DOHH2 (cell line): ENCODE results near the gene NUTM2D.
"Not testable (repeated sequence)": the region's sequence is repeated elsewhere in the genome, so short reads cannot be mapped to it uniquely, and the experiment has no call there.

Source experiments
- H3F3A ChIP-seq: fragments of 200-600 bp; sonication (generic), shearing (Covaris generic); 2 replicates; pipeline ENCODE4 v1.6.0; 2016; ENCODE audit warnings: antibody characterized with exemption, mild to moderate bottlenecking; ENCODE audit not compliant: control insufficient read depth, insufficient read depth
- H3K27ac ChIP-seq: fragments of 200-600 bp; sonication (generic); 2 replicates; pipeline ENCODE4 v1.5.1; 2014; ENCODE audit warnings: low read depth, mild to moderate bottlenecking, low read length, moderate library complexity
- H3K27me3 ChIP-seq: fragments of 200-600 bp; sonication (generic); 2 replicates; pipeline ENCODE4 v1.6.1; 2014; ENCODE audit warnings: mild to moderate bottlenecking, low read length, mixed read lengths; ENCODE audit not compliant: control insufficient read depth
- H3K36me3 ChIP-seq: fragments of 200-600 bp; sonication (generic); 2 replicates; pipeline ENCODE4 v1.6.1; 2014; ENCODE audit warnings: mild to moderate bottlenecking, low read length, moderate library complexity, mixed read lengths; ENCODE audit not compliant: control insufficient read depth
- H3K4me1 ChIP-seq: fragments of 200-600 bp; sonication (generic); 2 replicates; pipeline ENCODE4 v1.6.1; 2014; ENCODE audit warnings: mild to moderate bottlenecking, low read length, mixed read lengths; ENCODE audit not compliant: control insufficient read depth
- H3K4me2 ChIP-seq: fragments of 200-600 bp; sonication (generic); 2 replicates; pipeline ENCODE4 v1.6.0; 2014; ENCODE audit warnings: mild to moderate bottlenecking, low read length, moderate library complexity
- H3K4me3 ChIP-seq: fragments of 200-600 bp; sonication (generic); 2 replicates; pipeline ENCODE4 v1.5.1; 2014; ENCODE audit warnings: mild to moderate bottlenecking, low read length, mixed read lengths
- H3K79me2 ChIP-seq: fragments of 200-600 bp; sonication (generic); 2 replicates; pipeline ENCODE4 v1.6.1; 2014; ENCODE audit warnings: mild to moderate bottlenecking, low read length, mixed read lengths; ENCODE audit not compliant: control insufficient read depth
- H3K9me2 ChIP-seq: fragments of 200-600 bp; sonication (generic); replicated peaks from 2 replicates; pipeline ENCODE4 v1.6.1; 2014; ENCODE audit warnings: mild to moderate bottlenecking, low read length, mixed read lengths; ENCODE audit not compliant: control insufficient read depth
- H3K9me3 ChIP-seq: fragments of 200-600 bp; sonication (generic); 2 replicates; pipeline ENCODE4 v1.6.1; 2014; ENCODE audit warnings: antibody characterized with exemption, low read length, mixed read lengths; ENCODE audit not compliant: control insufficient read depth, insufficient read depth
- H4K20me1 ChIP-seq: fragments of 200-600 bp; sonication (generic); 2 replicates; pipeline ENCODE4 v1.6.0; 2014; ENCODE audit warnings: low read depth, mild to moderate bottlenecking, antibody characterized with exemption, low read length, moderate library complexity; ENCODE audit not compliant: control insufficient read depth, insufficient read depth

NUTM2D gene, protein sequence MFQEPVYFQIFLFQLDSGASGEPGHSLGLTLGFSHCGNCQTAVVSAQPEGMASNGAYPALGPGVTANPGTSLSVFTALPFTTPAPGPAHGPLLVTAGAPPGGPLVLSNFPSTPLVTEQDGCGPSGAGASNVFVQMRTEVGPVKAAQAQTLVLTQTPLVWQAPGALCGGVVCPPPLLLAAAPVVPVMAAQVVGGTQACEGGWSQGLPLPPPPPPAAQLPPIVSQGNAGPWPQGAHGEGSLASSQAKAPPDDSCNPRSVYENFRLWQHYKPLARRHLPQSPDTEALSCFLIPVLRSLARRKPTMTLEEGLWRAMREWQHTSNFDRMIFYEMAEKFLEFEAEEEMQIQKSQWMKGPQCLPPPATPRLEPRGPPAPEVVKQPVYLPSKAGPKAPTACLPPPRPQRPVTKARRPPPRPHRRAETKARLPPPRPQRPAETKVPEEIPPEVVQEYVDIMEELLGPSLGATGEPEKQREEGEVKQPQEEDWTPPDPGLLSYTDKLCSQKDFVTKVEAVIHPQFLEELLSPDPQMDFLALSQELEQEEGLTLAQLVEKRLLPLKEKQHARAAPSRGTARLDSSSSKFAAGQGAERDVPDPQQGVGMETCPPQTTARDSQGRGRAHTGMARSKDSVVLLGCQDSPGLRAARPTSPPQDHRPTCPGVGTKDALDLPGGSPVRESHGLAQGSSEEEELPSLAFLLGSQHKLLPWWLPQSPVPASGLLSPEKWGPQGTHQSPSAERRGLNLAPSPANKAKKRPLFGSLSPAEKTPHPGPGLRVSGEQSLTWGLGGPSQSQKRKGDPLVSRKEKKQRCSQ

DNA sequence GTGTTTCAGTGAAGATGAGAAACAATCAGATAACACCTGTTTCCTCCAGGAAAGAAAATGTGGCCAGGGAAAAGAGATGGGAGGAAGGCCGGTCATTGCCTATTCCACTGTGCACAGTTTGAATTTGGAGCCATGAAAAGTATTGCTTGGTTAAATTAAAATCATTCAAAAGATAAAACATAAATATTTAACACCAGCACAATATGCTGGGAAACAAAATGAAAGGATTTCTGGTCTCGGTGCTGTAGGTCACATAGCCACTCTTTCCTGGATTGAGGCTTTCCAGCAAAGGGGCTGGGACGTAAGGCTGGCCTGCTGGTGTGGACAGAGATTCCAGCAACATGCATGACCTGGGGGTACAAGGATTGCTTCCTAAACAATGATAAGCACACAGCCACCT is at the start of gene NUTM2D:
Gene NUTM2D, plus strand, starts transcription at position 301 of the 400 bp plus-strand sequence. CDS start 522 bp downstream, outside the sequence.
- not testable (repeated sequence) for H3K27ac ChIP-seq, H4K20me1 ChIP-seq, H3K4me1 ChIP-seq, H3K4me2 ChIP-seq, H3K4me3 ChIP-seq, H3F3A ChIP-seq, H3K36me3 ChIP-seq, H3K9me2 ChIP-seq, H3K9me3 ChIP-seq, H3K27me3 ChIP-seq, H3K79me2 ChIP-seq

DNA sequence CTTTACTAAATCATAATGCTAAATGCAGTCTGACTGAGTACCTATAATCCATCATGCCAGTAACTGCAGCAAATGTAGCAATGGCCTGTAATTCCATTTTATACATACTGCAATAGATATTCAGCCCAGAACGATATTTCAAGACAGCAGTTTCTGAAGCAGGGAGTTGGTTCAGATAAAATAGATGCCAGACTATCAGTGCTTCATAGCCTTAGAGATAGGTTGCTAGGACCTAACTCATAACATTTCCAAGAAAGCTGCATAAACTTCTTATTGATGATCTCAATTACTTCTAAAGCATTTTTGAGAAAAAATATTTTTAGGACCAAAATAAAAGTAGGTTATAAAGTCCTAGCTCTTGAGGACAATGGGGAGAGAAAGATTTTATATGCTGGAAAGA is 48.8 kb upstream of the NUTM2D start:
- H3K4me2 ChIP-seq, H3K79me2 ChIP-seq, H3K9me3 ChIP-seq, H4K20me1 ChIP-seq, H3K36me3 ChIP-seq, H3K4me3 ChIP-seq, H3K27me3 ChIP-seq, H3F3A ChIP-seq, H3K9me2 ChIP-seq, H3K27ac ChIP-seq, H3K4me1 ChIP-seq: not testable (repeated sequence)

DNA sequence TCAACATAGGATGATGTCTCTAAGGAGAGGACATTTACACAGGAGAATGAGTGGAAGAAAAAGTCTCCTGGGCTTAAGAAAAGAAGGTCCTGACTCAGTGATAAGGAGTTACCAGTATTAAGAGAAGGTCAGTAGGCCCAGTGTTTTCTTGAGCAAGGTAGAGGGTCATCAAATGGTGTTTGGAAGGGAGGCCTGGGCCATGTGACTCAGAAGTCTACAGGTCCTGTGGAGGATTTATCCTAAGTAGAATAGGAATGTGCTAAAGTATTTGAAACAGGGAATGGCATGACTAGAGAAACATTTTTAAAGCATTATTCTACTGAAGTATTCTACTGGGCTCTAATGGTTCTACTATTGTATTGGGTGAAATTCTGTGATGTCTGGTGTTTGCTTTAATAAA is 47.9 kb upstream of the NUTM2D start:
- not testable (repeated sequence) for H3K9me2 ChIP-seq, H3F3A ChIP-seq, H3K4me3 ChIP-seq, H3K27me3 ChIP-seq, H3K79me2 ChIP-seq, H3K27ac ChIP-seq, H4K20me1 ChIP-seq, H3K36me3 ChIP-seq, H3K4me1 ChIP-seq, H3K4me2 ChIP-seq, H3K9me3 ChIP-seq

DNA sequence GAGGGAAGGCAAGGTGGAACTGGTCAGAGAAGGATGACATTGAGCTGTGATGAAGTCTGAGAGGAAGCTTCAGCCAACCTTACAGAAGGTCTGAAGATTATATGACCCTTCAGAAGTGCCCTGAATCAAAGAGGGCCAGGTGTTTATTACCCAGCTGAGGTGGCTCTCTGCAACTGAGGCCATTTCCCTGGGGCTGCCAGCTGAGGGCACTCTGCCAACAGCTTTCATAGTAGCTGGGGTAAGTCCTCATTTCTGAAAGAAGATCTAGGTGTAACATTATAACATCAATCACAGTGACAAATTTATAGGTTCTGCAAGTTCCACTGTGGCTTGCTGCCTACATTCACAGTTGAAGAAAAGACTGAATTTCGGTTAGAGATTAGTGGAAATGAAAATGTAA is 46.0 kb upstream of the NUTM2D start:
- H3K27me3 ChIP-seq, H4K20me1 ChIP-seq, H3K4me3 ChIP-seq, H3K4me2 ChIP-seq, H3F3A ChIP-seq, H3K9me3 ChIP-seq, H3K79me2 ChIP-seq, H3K4me1 ChIP-seq, H3K9me2 ChIP-seq, H3K27ac ChIP-seq, H3K36me3 ChIP-seq: not testable (repeated sequence)

DNA sequence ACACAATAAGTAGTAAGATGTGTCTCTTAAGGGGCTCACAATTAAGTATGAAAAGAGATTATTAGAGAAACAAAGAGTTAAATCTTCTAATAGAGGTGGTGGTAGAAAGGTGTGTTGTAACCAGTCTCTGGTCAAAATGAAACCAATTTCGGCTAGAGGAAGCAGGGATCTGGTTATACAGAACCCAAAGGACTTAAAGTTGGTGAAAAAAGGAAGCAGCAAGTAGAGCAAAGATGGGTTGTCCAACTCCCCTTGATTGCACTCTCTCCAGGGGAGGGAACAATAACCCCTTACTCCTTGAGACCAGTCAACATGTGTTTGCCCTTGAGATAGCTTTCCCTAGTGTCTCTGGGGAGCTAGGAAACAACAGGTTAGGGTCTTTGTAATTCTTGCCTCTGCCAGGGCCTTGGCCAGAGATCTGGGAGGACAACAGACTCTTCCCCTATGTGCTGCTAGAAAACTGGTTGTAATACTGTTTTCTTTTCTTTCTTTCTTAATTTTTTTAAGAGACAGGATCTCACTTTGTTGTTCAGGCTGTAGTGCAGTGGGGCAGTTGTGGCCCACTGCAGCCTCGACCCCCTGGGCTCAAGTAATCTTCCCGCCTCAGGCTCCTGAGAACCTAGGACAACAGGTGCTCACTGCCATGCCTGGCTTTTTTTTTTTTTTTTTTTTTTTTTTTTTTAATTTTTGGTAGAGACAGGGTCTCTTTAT is 43.7 kb upstream of the NUTM2D start:
- not testable (repeated sequence) for H3K4me2 ChIP-seq, H3K9me2 ChIP-seq, H3K4me3 ChIP-seq

DNA sequence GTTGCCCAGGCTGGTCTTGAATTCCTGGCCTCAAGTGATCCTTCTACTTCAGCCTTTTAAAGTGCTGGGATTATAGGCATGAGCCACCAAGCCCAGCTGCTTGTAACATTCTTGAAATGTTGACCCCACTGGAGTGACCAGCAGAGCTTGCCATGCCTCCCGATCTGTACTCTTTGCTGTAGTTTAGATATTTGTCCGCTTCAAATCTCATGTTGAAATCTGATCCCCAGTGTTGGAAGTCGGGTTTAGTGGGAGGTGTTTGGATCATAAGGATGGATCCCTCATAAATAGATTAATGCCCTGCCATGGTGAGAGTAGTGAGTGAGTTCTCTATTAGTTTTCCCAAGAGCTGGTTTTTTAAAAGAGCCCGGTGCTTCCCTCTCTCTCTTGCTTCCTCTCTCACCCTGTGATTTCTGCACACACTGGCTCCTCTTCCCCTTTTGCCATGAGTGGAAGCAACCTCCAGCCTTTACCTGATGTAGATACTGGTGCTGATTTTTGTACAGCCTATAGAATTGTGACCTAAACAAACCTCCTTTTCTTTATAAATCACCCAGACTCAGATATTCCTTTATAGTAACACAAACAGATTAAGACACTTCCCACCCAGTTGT is 43.1 kb upstream of the NUTM2D start:
- H3K79me2 ChIP-seq, H3K36me3 ChIP-seq, H3K9me3 ChIP-seq, H3K27me3 ChIP-seq, H3K4me1 ChIP-seq, H3F3A ChIP-seq, H3K27ac ChIP-seq, H3K4me2 ChIP-seq, H3K4me3 ChIP-seq, H3K9me2 ChIP-seq, H4K20me1 ChIP-seq: not testable (repeated sequence)

More for the DNA sequence above, 43.7 kb upstream of the NUTM2D start:
- not testable (repeated sequence) for H3K27me3 ChIP-seq, H3K79me2 ChIP-seq, H3K36me3 ChIP-seq, H3K9me3 ChIP-seq, H4K20me1 ChIP-seq, H3K4me1 ChIP-seq, H3F3A ChIP-seq, H3K27ac ChIP-seq

DNA sequence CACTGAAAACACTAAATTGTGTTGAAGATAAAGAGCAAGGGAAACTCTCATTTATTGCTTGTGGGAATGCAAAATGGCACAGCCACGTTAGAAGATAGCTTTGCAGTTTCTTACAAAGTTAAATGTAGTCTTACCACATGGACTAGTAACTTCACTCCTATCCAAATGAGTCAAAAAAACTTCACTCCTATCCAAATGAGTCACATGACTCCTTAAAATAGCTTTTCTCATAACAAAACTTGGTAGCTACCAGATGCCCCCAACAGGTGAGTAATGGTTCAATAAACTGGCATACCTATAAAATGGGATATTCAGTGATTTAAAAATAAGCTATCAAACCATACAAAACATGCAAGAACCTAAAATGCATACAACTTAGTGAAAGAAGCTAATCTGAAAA is 36.0 kb upstream of the NUTM2D start:
- not testable (repeated sequence) for H3K4me2 ChIP-seq, H3F3A ChIP-seq, H3K36me3 ChIP-seq, H3K27ac ChIP-seq, H3K4me1 ChIP-seq, H3K9me2 ChIP-seq, H4K20me1 ChIP-seq, H3K9me3 ChIP-seq, H3K79me2 ChIP-seq, H3K4me3 ChIP-seq, H3K27me3 ChIP-seq
